HUDEP-2 (cell line): ENCODE results near the gene PRDM16.

ENCODE experiments used
- DNase-seq, 76 experiments: peaks; one replicate each; lab custom pipeline; 2025; ENCODE audit not compliant: unreplicated experiment in 76 of 76; lab: John Stamatoyannopoulos, UW

The PRDM16 gene

GRCh38 chr1:3249631-3250501 lies 180.9 kb downstream of the PRDM16 start:
- no peak for DNase-seq

- DNase-seq: no peak
Measured at GRCh38 chr1:3250624-3251023, 181.6 kb downstream of the PRDM16 start.

DNA sequence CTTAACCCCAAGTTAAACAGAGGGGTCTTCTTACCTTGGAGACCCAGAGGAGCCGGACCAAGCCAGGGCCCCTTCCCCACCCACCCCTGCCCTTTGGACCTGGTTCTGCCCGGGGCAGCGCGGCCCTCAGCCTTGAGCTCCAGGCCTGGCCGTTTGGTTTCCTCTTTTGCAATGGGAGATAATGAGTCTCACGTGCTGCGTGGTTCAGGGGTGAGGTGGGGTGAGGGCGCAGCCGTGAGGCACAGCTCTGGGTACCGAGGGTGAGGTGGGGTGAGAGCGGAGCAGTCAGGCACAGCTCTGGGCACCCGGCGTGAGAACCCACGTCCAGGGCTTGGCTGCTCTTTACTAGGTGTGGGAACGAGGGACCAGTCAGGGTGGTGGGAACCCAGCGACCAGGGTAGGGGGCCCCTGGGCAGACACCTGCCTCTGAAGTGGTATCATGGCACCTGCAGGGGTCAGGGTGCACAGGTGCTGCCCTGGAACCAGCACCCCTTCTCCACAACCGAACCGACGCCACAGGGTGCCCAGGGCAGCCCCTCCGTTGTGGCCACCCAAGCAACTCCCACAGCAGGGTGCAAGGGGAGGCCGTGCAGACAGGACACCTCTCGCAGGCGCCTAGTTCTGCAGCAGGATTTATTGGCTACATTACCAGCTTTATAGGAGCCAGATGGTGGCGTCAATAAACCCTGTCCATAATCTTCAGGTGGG lies 182.2 kb downstream of the PRDM16 start:
- DNase-seq: no peak

DNA sequence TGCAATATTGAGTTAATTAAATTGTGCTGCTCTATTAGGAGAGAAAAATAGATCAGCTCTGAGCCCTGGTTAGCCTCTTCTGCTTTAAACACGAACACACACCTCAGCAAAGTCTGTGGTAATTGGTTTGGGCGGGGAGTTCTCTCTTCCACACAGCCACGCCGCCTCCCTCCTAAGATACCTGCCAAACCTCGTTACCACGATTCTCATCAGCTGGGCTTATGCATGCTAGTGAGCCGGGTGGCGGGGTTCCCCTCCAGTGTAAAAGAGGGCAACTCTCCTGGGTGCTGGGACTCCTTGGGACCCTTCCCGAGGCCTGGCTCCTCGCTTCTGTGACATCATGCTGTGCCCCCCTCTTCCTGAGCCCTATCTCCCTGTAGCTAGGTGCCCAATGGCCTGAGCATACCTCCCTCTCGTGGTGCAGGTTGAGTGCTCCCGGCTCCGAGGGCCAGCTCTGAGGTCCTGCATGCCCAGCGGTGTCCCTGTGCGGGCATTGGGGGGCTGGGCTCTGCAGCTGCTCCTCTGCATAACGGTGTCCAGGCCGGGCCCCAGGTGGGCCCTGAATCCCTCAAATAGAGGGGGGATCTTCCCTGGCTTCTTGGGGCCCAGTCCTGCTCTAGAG lies 182.9 kb downstream of the PRDM16 start:
- no peak for DNase-seq

- DNase-seq: no peak
Measured at GRCh38 chr1:3255680-3256079, 186.7 kb downstream of the PRDM16 start.

- DNase-seq: no peak
Measured at GRCh38 chr1:3257788-3258187, 188.8 kb downstream of the PRDM16 start.

DNA sequence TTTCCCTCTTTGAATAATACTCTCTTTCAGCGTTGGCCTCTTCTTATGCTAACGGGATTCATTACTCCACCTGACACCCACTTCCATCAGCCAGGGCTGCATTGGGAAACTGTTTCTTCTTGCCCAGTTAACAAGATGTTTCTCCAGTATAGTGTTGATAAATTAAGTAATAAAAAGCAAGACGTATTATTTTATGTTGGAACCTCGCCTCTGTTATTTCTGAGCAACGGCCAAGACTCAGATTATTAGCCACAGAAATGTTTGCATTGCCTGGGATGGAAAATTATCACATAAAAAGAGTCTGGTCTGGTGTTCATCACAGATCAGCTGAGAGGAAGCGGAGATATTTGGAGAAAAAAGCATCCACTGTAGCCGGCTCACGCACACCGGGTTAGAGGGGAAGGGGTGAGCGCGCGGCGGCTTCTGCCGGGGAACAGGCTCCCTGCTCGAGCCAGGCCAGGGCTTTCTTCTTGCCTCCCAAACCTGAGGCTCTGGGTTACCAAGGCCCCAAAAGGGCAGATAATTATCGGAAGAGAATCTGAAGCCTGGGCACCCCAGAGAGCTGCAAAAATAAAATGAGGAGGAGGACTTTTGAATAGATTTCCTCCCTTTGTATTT lies 189.5 kb downstream of the PRDM16 start:
- DNase-seq: no peak

DNA sequence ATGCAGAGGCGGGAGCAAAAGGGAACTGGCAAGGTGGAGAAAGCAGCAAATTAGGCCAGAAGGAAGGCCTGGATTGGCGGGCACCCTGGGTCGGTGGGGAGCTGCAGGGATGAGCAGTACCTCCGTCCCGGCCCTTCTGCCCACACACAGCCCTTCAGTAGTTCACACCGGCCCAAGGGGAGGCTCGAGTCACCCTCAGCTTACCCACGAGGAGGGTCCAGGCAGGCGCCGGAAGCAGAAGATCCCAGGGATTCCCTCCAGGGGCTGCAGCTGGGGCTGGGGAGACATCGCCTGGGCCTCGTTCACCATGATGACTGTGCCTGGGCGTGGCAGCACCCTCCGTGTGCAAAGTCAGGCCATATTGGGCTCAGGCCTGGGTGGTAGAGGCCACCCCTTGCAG lies 190.0 kb downstream of the PRDM16 start:
- DNase-seq: no peak

GRCh38 chr1:3261007-3261968 lies 192.3 kb downstream of the PRDM16 start:
- no peak for DNase-seq

DNA sequence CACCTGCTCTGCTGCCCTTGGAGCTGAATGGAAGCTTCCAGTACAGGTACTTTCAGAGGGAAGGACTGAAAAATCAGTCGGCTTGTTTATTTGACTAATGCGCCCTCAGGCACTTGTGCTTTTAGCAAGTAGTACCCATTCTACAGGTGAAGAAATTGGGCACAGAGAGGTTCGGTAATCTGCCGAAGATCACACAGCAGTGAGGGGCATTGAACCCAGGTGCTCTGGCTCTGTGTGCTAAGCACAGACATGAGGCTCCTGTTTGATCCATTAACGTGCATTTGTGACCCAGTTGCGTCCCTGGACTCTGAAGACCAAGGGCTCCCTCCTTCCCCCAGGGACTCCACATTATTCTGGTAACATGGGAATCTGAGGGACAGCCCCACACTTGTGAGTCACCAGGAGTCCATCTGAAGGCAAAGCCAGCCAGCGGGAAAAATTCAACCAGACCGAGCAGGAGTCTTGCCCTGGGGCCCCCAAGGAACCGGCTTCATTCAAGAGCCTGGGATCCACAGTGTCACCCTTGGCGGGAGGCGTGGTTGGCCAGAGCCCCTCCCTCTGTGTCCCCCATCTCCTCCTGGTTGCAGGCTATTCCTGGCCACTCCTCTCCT lies 193.1 kb downstream of the PRDM16 start:
- no peak for DNase-seq

DNA sequence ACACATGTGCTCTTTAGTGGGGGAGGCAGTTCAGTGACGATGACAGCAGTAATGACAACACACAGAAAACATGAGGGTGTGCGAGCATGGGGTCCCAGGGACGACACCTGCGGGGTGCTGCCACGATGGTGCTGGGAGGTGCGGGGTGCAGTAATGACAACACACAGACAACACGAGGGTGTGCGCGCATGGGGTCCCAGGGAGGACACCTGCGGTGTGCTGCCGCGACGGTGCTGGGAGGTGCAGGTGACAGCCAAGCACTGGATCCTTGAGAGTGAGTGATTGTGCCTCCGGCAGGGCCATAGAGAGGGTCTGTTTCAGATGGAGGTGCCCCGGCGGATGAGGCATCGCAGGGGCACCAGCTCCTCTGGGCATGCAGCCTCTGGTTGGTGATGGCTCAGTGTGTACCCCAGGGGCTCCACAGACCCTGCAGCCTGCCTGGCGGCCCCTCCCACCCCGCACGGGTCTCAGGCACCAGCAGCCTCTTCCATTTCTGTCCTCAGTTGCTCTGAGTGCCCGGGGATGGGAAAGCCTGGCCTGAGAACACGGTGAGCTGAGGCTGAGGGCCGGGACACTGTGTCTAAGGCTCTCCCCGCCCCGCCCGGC lies 193.8 kb downstream of the PRDM16 start:
- DNase-seq: no peak

DNA sequence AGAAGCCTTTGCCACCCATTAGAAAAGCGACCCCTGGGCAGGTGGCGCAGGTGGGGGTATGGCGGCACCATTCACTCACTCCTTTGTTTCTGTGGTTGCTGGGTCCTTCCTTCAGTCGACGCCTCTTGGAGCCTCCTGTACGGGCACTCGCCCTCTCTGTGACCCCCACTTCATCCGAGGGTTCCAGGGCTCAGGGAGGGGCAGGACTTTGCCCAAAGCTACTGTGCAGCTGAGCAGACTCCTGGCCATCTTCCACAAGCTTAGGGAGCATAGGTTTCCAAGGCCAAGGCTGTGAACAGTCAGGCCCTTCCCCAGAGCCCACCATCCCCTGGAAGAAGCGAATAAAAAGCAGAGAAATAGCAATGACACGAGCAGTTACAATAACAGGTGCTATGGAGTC lies 194.8 kb downstream of the PRDM16 start:
- DNase-seq: no peak

DNA sequence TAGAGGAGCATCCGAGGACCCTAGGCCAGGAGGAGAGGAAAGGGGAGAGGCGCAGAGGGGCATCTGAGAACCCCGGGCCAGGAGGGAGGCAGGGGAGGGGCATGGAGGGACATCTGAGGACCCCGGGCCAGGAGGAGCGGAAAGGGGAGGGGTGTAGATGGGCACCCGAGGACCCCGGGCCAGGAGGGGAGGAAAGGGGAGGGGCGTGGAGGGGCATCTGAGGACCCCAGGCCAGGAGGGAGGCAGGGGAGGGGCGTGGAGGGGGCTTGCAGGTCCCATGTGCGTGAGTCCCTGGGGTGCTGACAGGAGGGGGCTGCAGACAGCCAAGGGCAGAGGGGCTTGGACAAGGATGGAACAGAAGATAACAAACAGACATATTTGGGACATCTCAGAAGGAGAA lies 195.5 kb downstream of the PRDM16 start:
- no peak for DNase-seq

- DNase-seq: no peak
Measured at GRCh38 chr1:3265835-3266805, 197.1 kb downstream of the PRDM16 start.

GRCh38 chr1:3266870-3267549 lies 198.0 kb downstream of the PRDM16 start:
- DNase-seq: no peak

- no peak for DNase-seq
Measured at GRCh38 chr1:3267550-3268270, 198.7 kb downstream of the PRDM16 start.

GRCh38 chr1:3268281-3268680 lies 199.3 kb downstream of the PRDM16 start:
- no peak for DNase-seq
